KOPT-K1 (cell line): Measurements from ENCODE around the gene ZMYM5.
"Not testable (repeated sequence)": the region's sequence is repeated elsewhere in the genome, so short reads cannot be mapped to it uniquely, and the experiment has no call there.

Experiments used
- H3K27ac ChIP-seq: fragments of 200-600 bp; sonication (generic); 2 replicates; pipeline ENCODE4 v1.5.1; 2016; ENCODE audit warnings: antibody characterized with exemption, mild to moderate bottlenecking, low read depth, low read length; ENCODE audit not compliant: poor library complexity, severe bottlenecking
- H3K36me3 ChIP-seq: fragments of 200-600 bp; sonication (generic); 2 replicates; pipeline ENCODE4 v1.5.1; 2017; ENCODE audit warnings: antibody characterized with exemption, mild to moderate bottlenecking, low read length, moderate library complexity; ENCODE audit not compliant: insufficient read depth
- H3K9me3 ChIP-seq: fragments of 200-600 bp; sonication (generic); 2 replicates; pipeline ENCODE4 v1.5.1; 2017; ENCODE audit warnings: antibody characterized with exemption, low read length, mild to moderate bottlenecking; ENCODE audit not compliant: insufficient read depth, poor library complexity, severe bottlenecking

ZMYM5 gene

GRCh38 chr13:19863323-19864023 is at the start of gene ZMYM5:
Gene ZMYM5 (minus strand): TSS chr13:19863649. CDS start chr13:19852180, 11,469 bp downstream.
- peaks cover 17% of the 10 kb centered on the region for H3K36me3 ChIP-seq
- no peaks in the 10 kb centered on the region for H3K9me3 ChIP-seq
- H3K27ac ChIP-seq: peak within 1 kb of the TSS; percentile 97

GRCh38 chr13:19910336-19911072 is 47.1 kb upstream of the ZMYM5 start:
- H3K9me3 ChIP-seq: no peaks in the 10 kb centered on the region
- no peaks in the 10 kb centered on the region for H3K36me3 ChIP-seq
- no peak overlapping the region for H3K27ac ChIP-seq

GRCh38 chr13:19908350-19908986 is 45.0 kb upstream of the ZMYM5 start:
- H3K36me3 ChIP-seq: no peaks in the 10 kb centered on the region
- no peaks in the 10 kb centered on the region for H3K9me3 ChIP-seq
- no peak overlapping the region for H3K27ac ChIP-seq

- not testable (repeated sequence) for H3K27ac ChIP-seq, H3K9me3 ChIP-seq
Observed at GRCh38 chr13:19905487-19906195, 42.2 kb upstream of the ZMYM5 start.

GRCh38 chr13:19890030-19890429 is 26.6 kb upstream of the ZMYM5 start:
- H3K9me3 ChIP-seq: no peaks in the 10 kb centered on the region
- no peaks in the 10 kb centered on the region for H3K36me3 ChIP-seq
- no peak overlapping the region for H3K27ac ChIP-seq

More at GRCh38 chr13:19905487-19906195, 42.2 kb upstream of the ZMYM5 start:
- not testable (repeated sequence) for H3K36me3 ChIP-seq

GRCh38 chr13:19888799-19889198 is 25.4 kb upstream of the ZMYM5 start:
- H3K27ac ChIP-seq: no peak overlapping the region
- no peaks in the 10 kb centered on the region for H3K36me3 ChIP-seq
- H3K9me3 ChIP-seq: peaks cover 3% of the 10 kb centered on the region

GRCh38 chr13:19882231-19882630 is 18.8 kb upstream of the ZMYM5 start:
- no peaks in the 10 kb centered on the region for H3K36me3 ChIP-seq
- H3K9me3 ChIP-seq: peaks cover 3% of the 10 kb centered on the region
- no peak overlapping the region for H3K27ac ChIP-seq

GRCh38 chr13:19881641-19882040 is 18.2 kb upstream of the ZMYM5 start:
- Histone ChIP-seq H3K36me3 (no peaks in the 10 kb centered on the region), H3K9me3 (peaks cover 3% of the 10 kb centered on the region), H3K27ac (no peak overlapping the region)

GRCh38 chr13:19864746-19865309 is 1.4 kb upstream of the ZMYM5 start:
- peak overlapping the region; percentile 97 for H3K27ac ChIP-seq
- H3K9me3 ChIP-seq: no peaks in the 10 kb centered on the region
- H3K36me3 ChIP-seq: peaks cover 8% of the 10 kb centered on the region; the same call in 1 of the 2 replicates

- H3K36me3 ChIP-seq: peaks cover 10% of the 10 kb centered on the region
- H3K9me3 ChIP-seq: no peaks in the 10 kb centered on the region
- peak overlapping the region; percentile 97 for H3K27ac ChIP-seq
Observed at GRCh38 chr13:19864024-19864745, 736 bp upstream of the ZMYM5 start.

GRCh38 chr13:19862481-19863313 is 752 bp downstream of the ZMYM5 start:
- H3K36me3 ChIP-seq: peaks cover 25% of the 10 kb centered on the region
- H3K9me3 ChIP-seq: no peaks in the 10 kb centered on the region
- peak overlapping the region; percentile 97 for H3K27ac ChIP-seq

- Histone ChIP-seq H3K9me3 (no peaks in the 10 kb centered on the region), H3K36me3 (peaks cover 34% of the 10 kb centered on the region), H3K27ac (peak overlapping the region; percentile 97)
Observed at GRCh38 chr13:19861762-19862161, 1.7 kb downstream of the ZMYM5 start.

- Histone ChIP-seq H3K36me3 (peaks cover 41% of the 10 kb centered on the region), H3K9me3 (no peaks in the 10 kb centered on the region), H3K27ac (peak overlapping the region; percentile 97)
Observed at GRCh38 chr13:19860884-19861655, 2.4 kb downstream of the ZMYM5 start.
